K562 (cell line): Measurements from ENCODE around the gene EPB42. TPM values are rescaled to one million over a fixed set of nuclear protein-coding genes. Genes with fewer than 3 reads are reported as not detected.
A peak's percentile ranks its signal among the peaks of the same experiment; 100 is the strongest.

Experiments
- BHLHE40 ChIP-seq: IDR thresholded peaks from 2 replicates; pipeline ENCODE4 v1.6.1; 2011; ENCODE audit warnings: low read length, improper control_type of control experiment
- ESRRB ChIP-seq: fragments of 250-450 bp; sonication (Bioruptor Pico); IDR thresholded peaks from 2 replicates; pipeline ENCODE4 v1.5.0; 2020; ENCODE audit warnings: mild to moderate bottlenecking, moderate library complexity, borderline replicate concordance
- FOXA1 ChIP-seq: fragments of 450-650 bp; IDR thresholded peaks from 2 replicates; pipeline ENCODE4 v1.6.1; 2016; ENCODE audit warnings: mild to moderate bottlenecking, borderline replicate concordance
- FOXK1 ChIP-seq: sonication (generic); formaldehyde crosslinking; IDR thresholded peaks from 2 replicates; pipeline ENCODE4 v1.8.0; 2022; ENCODE audit warnings: missing genetic modification reagents, mild to moderate bottlenecking, borderline replicate concordance
- FUS ChIP-seq: fragments of 200-400 bp; formaldehyde crosslinking; optimal IDR thresholded peaks from 2 replicates; pipeline ENCODE3; 2017; ENCODE audit warnings: low read depth, low read length
- HMG20B ChIP-seq: fragments of 250-450 bp; sonication (Bioruptor Pico); IDR thresholded peaks from 2 replicates; pipeline ENCODE4 v1.5.0; 2021; ENCODE audit warnings: mild to moderate bottlenecking
- JUNB ChIP-seq: fragments of 450-650 bp; formaldehyde crosslinking; conservative IDR thresholded peaks from 2 replicates; pipeline ENCODE4 v1.4.0; 2020; ENCODE audit warnings: mild to moderate bottlenecking
- KAT2B ChIP-seq: IDR thresholded peaks from one replicate; pipeline ENCODE4 v1.6.1; 2012; ENCODE audit warnings: low read depth, mild to moderate bottlenecking, control low read depth, inconsistent platforms, low read length, moderate library complexity
- MTA1 ChIP-seq: fragments of 450-650 bp; IDR thresholded peaks from 2 replicates; pipeline ENCODE4 v1.6.1; 2017; ENCODE audit warnings: borderline replicate concordance
- NR1H2 ChIP-seq: sonication (generic); formaldehyde crosslinking; IDR thresholded peaks from 2 replicates; pipeline ENCODE4 v1.4.0; 2020; ENCODE audit warnings: mild to moderate bottlenecking, missing genetic modification reagents
- SIN3A ChIP-seq, 2 experiments: fragments of 150-350 bp in 1 of 2; IDR thresholded peaks; 2 replicates each; pipeline ENCODE4 v1.6.1; 2011 to 2016; ENCODE audit warnings: borderline replicate concordance in 2 of 2, low read depth in 2 of 2, low read length in 2 of 2, mild to moderate bottlenecking in 2 of 2, moderate library complexity in 2 of 2; ENCODE audit not compliant: control insufficient read depth in 1 of 2
- SMC3 ChIP-seq: conservative IDR thresholded peaks from 2 replicates; pipeline ENCODE4 v1.6.1; 2011; ENCODE audit warnings: low read depth, low read length, improper control_type of control experiment; ENCODE audit not compliant: insufficient read depth
- ZFPM2 ChIP-seq: fragments of 250-450 bp; sonication (Bioruptor Pico); IDR thresholded peaks from 2 replicates; pipeline ENCODE4 v1.5.1; 2022; ENCODE audit warnings: mild to moderate bottlenecking
- ZNF124 ChIP-seq: sonication (generic); formaldehyde crosslinking; IDR thresholded peaks from 2 replicates; pipeline ENCODE4 v1.8.1; 2022; ENCODE audit warnings: missing genetic modification reagents
- ZNF174 ChIP-seq: fragments of 250-450 bp; sonication (Bioruptor Pico); IDR thresholded peaks from 2 replicates; pipeline ENCODE4 v1.4.0; 2020; ENCODE audit warnings: mild to moderate bottlenecking
- ZNF197 ChIP-seq: fragments of 200-800 bp; sonication (Bioruptor generic); IDR thresholded peaks from 2 replicates; pipeline ENCODE4 v1.6.1; 2016; ENCODE audit warnings: low read depth, missing genetic modification characterization, missing compliant biosample characterization
- ZNF561 ChIP-seq: fragments of 450-650 bp; formaldehyde crosslinking; conservative IDR thresholded peaks from 2 replicates; pipeline ENCODE4 v1.4.0; 2020; ENCODE audit warnings: mild to moderate bottlenecking, moderate library complexity
- ZNF584 ChIP-seq: fragments of 200-800 bp; sonication (Bioruptor generic); IDR thresholded peaks from 2 replicates; pipeline ENCODE4 v1.6.1; 2016; ENCODE audit warnings: low read depth, mild to moderate bottlenecking, missing genetic modification characterization, missing compliant biosample characterization
- ZNF695 ChIP-seq: fragments of 450-650 bp; formaldehyde crosslinking; IDR thresholded peaks from 2 replicates; pipeline ENCODE4 v1.4.0; 2020; ENCODE audit warnings: mild to moderate bottlenecking, moderate library complexity
- ZNF76 ChIP-seq: fragments of 250-450 bp; sonication (Bioruptor Pico); IDR thresholded peaks from 2 replicates; pipeline ENCODE4 v1.4.0; 2020; ENCODE audit warnings: mild to moderate bottlenecking, moderate library complexity, borderline replicate concordance
- ZNF79 ChIP-seq: fragments of 250-450 bp; sonication (Bioruptor Pico); IDR thresholded peaks from 2 replicates; pipeline ENCODE4 v1.4.0; 2020; ENCODE audit warnings: low read depth, mild to moderate bottlenecking, moderate library complexity
- polyA plus RNA-seq, 8 experiments: library from polyadenylated mRNA; depleted of rRNA in 4 of 8; stranded (reverse) in 5 of 8; unstranded in 3 of 8; fragments of >200 nt; fragmentation: Nextera tagmentation in 2 of 8; fragmentation: Illumina TruSeq in 1 of 8; extraction: Ambion mirVana in 2 of 8; extraction: Trizol in 1 of 8; gene quantifications; 2 replicates each; pipeline versions ENCODE4 v1.2.1 to v1.2.3, GENCODE V29; 2011 to 2014; ENCODE audit warnings: inconsistent platforms in 1 of 8, missing spikeins in 1 of 8
- total RNA-seq, 7 experiments: library from RNA; depleted of rRNA in 6 of 7; stranded (reverse); fragments of >200 nt in 6 of 7; fragmentation: Illumina TruSeq in 2 of 7; extraction: Trizol in 2 of 7; gene quantifications; 2 replicates each; pipeline versions ENCODE4 v1.2.1 to v1.2.3, GENCODE V29; 2011 to 2021; ENCODE audit warnings: low replicate concordance in 1 of 7
- TF ChIP-seq, protein P1 (sequence below): IDR thresholded peaks from 3 replicates; pipeline ENCODE4 v1.6.1; 2011; ENCODE audit warnings: borderline replicate concordance, mild to moderate bottlenecking; ENCODE audit not compliant: insufficient read length, insufficient read depth
- TF ChIP-seq, protein P2 (sequence below): fragments of 150-350 bp; conservative IDR thresholded peaks from 2 replicates; pipeline ENCODE4 v1.6.1; 2014; ENCODE audit warnings: low read length
- TF ChIP-seq, protein P3 (sequence below): fragments of 450-650 bp; formaldehyde crosslinking; IDR thresholded peaks from 2 replicates; pipeline ENCODE4 v1.4.0; 2022; ENCODE audit warnings: missing genetic modification characterization

Gene EPB42
- total and polyA plus RNA-seq, 9 of the 15 experiments (the other 6 are each of a cell fraction or from before 2014, with no cell fraction given), result 0.38 to 2.3 (median 1.4) TPM

DNA sequence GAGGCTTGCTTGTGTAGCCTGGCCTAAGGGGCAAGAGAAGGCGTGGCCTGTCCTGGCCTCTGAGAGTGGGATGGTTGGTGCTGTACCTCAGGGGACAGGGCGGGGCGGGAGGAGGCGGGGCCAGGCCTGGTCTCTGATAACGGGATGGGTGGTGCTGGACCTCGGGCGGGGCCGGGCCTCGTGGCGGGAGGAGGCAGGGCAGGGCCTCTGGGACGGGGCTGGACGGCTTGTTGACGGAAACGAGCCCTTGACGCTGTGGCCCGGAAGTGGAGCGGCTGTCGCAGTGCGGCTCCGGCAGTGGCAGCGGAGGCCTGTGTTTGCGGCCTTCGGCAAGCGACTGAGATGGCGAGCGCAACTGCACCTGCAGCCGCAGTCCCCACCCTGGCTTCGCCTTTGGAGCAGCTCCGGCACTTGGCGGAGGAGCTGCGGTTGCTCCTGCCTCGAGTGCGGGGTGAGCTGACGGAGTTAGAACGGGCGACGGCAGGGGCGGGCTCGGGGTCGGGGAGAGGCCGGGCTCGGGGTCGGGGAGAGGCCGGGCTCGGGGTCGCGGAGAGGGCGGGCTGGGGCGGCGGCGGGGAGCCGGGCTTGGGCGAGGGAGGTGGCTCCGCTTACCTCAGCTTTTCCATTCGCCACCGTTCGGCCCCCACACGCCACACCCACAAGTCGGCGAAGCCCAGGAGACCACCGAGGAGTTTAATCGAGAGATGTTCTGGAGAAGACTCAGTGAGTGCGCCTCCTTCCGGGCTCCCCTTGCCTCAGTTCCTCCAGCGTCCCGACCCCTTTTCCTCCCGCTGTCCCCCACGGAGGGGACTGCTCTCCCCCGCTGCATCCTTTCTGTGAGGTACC, 35.4 kb downstream of the EPB42 start, which contains the start of gene CCNDBP1 (continued):
- TF ChIP-seq ZNF197 (CRISPR knock-in tag) (no peak), ZNF124 (CRISPR knock-in tag) (no peak), ESRRB (CRISPR knock-in tag) (no peak), FOXK1 (CRISPR knock-in tag) (peak; percentile 98), KAT2B (no peak), ZNF584 (CRISPR knock-in tag) (no peak), ZNF561 (no peak), SIN3A (IDR thresholded peaks at IDR 0.05; ENCODE audit: borderline replicate concordance in 2 of 2, control insufficient read depth in 1 of 2, low read depth in 2 of 2, low read length in 2 of 2) (peak; percentile 85 to 96; a peak in 3 of 4 replicates), ZNF174 (CRISPR knock-in tag) (no peak), FUS (no peak), HMG20B (CRISPR knock-in tag) (no peak), FOXA1 (no peak), JUNB (CRISPR knock-in tag) (no peak), BHLHE40 (peak; percentile 39; the same call in 1 of the 2 replicates), ZNF695 (CRISPR knock-in tag) (no peak), ZFPM2 (no peak), SMC3 (peak; percentile 14; the same call in 1 of the 2 replicates), MTA1 (peak; percentile 52; the same call in 1 of the 2 replicates), ZNF79 (CRISPR knock-in tag) (no peak), NR1H2 (no peak), ZNF76 (CRISPR knock-in tag) (no peak)
- TF ChIP-seq, protein P1, sequence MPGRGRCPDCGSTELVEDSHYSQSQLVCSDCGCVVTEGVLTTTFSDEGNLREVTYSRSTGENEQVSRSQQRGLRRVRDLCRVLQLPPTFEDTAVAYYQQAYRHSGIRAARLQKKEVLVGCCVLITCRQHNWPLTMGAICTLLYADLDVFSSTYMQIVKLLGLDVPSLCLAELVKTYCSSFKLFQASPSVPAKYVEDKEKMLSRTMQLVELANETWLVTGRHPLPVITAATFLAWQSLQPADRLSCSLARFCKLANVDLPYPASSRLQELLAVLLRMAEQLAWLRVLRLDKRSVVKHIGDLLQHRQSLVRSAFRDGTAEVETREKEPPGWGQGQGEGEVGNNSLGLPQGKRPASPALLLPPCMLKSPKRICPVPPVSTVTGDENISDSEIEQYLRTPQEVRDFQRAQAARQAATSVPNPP, result no peak
- TF ChIP-seq, protein P2, sequence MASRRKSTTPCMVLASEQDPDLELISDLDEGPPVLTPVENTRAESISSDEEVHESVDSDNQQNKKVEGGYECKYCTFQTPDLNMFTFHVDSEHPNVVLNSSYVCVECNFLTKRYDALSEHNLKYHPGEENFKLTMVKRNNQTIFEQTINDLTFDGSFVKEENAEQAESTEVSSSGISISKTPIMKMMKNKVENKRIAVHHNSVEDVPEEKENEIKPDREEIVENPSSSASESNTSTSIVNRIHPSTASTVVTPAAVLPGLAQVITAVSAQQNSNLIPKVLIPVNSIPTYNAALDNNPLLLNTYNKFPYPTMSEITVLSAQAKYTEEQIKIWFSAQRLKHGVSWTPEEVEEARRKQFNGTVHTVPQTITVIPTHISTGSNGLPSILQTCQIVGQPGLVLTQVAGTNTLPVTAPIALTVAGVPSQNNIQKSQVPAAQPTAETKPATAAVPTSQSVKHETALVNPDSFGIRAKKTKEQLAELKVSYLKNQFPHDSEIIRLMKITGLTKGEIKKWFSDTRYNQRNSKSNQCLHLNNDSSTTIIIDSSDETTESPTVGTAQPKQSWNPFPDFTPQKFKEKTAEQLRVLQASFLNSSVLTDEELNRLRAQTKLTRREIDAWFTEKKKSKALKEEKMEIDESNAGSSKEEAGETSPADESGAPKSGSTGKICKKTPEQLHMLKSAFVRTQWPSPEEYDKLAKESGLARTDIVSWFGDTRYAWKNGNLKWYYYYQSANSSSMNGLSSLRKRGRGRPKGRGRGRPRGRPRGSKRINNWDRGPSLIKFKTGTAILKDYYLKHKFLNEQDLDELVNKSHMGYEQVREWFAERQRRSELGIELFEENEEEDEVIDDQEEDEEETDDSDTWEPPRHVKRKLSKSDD, result no peak
- TF ChIP-seq, protein P3, sequence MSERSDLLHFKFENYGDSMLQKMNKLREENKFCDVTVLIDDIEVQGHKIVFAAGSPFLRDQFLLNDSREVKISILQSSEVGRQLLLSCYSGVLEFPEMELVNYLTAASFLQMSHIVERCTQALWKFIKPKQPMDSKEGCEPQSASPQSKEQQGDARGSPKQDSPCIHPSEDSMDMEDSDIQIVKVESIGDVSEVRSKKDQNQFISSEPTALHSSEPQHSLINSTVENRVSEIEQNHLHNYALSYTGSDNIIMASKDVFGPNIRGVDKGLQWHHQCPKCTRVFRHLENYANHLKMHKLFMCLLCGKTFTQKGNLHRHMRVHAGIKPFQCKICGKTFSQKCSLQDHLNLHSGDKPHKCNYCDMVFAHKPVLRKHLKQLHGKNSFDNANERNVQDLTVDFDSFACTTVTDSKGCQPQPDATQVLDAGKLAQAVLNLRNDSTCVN (CRISPR knock-in tag), result peak; percentile 87; the same call in 1 of the 2 replicates
